HG03095 (cell line): Measurements from ENCODE around the gene TBC1D22A.

Experiments used
- ATAC-seq: cut with Tn5 transposase; IDR thresholded peaks from one replicate; pipeline ENCODE4 v1.9.1; 2021; ENCODE audit warnings: moderate library complexity; ENCODE audit not compliant: unreplicated experiment

TBC1D22A gene

GRCh38 chr22:47144076-47144765 lies 381.8 kb downstream of the TBC1D22A start:
- ATAC-seq: no peak

GRCh38 chr22:47144791-47145425 lies 382.5 kb downstream of the TBC1D22A start:
- ATAC-seq: no peak

GRCh38 chr22:47145883-47146282 lies 383.4 kb downstream of the TBC1D22A start:
- no peak for ATAC-seq

GRCh38 chr22:47146391-47146790 lies 383.9 kb downstream of the TBC1D22A start:
- ATAC-seq: no peak

GRCh38 chr22:47146941-47147340 lies 384.5 kb downstream of the TBC1D22A start:
- ATAC-seq: no peak

GRCh38 chr22:47147572-47147971 lies 385.1 kb downstream of the TBC1D22A start:
- ATAC-seq: no peak

- no peak for ATAC-seq
Observed at GRCh38 chr22:47148510-47148909, 386.1 kb downstream of the TBC1D22A start.

- no peak for ATAC-seq
Observed at GRCh38 chr22:47148956-47149728, 386.7 kb downstream of the TBC1D22A start.

- ATAC-seq: no peak
Observed at GRCh38 chr22:47149976-47150375, 387.5 kb downstream of the TBC1D22A start.

GRCh38 chr22:47150426-47150825 lies 388.0 kb downstream of the TBC1D22A start:
- ATAC-seq: no peak

- ATAC-seq: no peak
Observed at GRCh38 chr22:47151064-47151463, 388.6 kb downstream of the TBC1D22A start.

GRCh38 chr22:47151490-47151889 lies 389.0 kb downstream of the TBC1D22A start:
- no peak for ATAC-seq

- ATAC-seq: no peak
Observed at GRCh38 chr22:47152236-47152635, 389.8 kb downstream of the TBC1D22A start.

- ATAC-seq: no peak
Observed at GRCh38 chr22:47152938-47153337, 390.5 kb downstream of the TBC1D22A start.

GRCh38 chr22:47153854-47154525 lies 391.5 kb downstream of the TBC1D22A start:
- ATAC-seq: no peak

- no peak for ATAC-seq
Observed at GRCh38 chr22:47154621-47155081, 392.2 kb downstream of the TBC1D22A start.

GRCh38 chr22:47155131-47155885 lies 392.9 kb downstream of the TBC1D22A start:
- no peak for ATAC-seq

- ATAC-seq: no peak
Observed at GRCh38 chr22:47155912-47156311, 393.5 kb downstream of the TBC1D22A start.

- ATAC-seq: no peak
Observed at GRCh38 chr22:47156352-47157092, 394.1 kb downstream of the TBC1D22A start.

- ATAC-seq: no peak
Observed at GRCh38 chr22:47157093-47157420, 394.6 kb downstream of the TBC1D22A start.
